HL-60/S4 (cell line): Measurements from ENCODE around the gene ANK3.

Experiments used
- in situ Hi-C: fragments of 300-500 bp; cut with MboI; formaldehyde crosslinking; loops from 2 replicates; pipeline ENCODE4 v1.14.3; 2022; ENCODE audit warnings: low sequenced_read_pairs

The ANK3 gene

GRCh38 chr10:60286559-60286958 lies 103.1 kb downstream of the ANK3 start:
- in situ Hi-C loops = no loop called here

- in situ Hi-C loops = no loop called here
Measured at GRCh38 chr10:60283397-60283796, 106.3 kb downstream of the ANK3 start.

- in situ Hi-C loops = no loop called here
Measured at GRCh38 chr10:60282771-60283353, 106.8 kb downstream of the ANK3 start.

- in situ Hi-C loops = no loop called here
Measured at GRCh38 chr10:60281792-60282353, 107.8 kb downstream of the ANK3 start.

GRCh38 chr10:60281331-60281730 lies 108.3 kb downstream of the ANK3 start:
- in situ Hi-C loops = no loop called here

- in situ Hi-C loops = no loop called here
Measured at GRCh38 chr10:60280475-60280874, 109.2 kb downstream of the ANK3 start.

- in situ Hi-C loops = no loop called here
Measured at GRCh38 chr10:60277656-60278055, 112.0 kb downstream of the ANK3 start.

GRCh38 chr10:60276232-60276631 lies 113.4 kb downstream of the ANK3 start:
- in situ Hi-C loops = no loop called here

GRCh38 chr10:60271319-60272040 lies 118.2 kb downstream of the ANK3 start:
- in situ Hi-C loops = no loop called here

- in situ Hi-C loops = no loop called here
Measured at GRCh38 chr10:60270426-60270825, 119.2 kb downstream of the ANK3 start.

- in situ Hi-C loops = no loop called here
Measured at GRCh38 chr10:60267802-60268201, 121.9 kb downstream of the ANK3 start.

- in situ Hi-C loops = no loop called here
Measured at GRCh38 chr10:60266513-60266912, 123.2 kb downstream of the ANK3 start.

GRCh38 chr10:60262647-60263126 lies 127.0 kb downstream of the ANK3 start:
- in situ Hi-C loops = no loop called here

- in situ Hi-C loops = no loop called here
Measured at GRCh38 chr10:60260321-60260720, 129.4 kb downstream of the ANK3 start.

GRCh38 chr10:60258429-60258797 lies 131.3 kb downstream of the ANK3 start:
- in situ Hi-C loops = no loop called here

- in situ Hi-C loops = no loop called here
Measured at GRCh38 chr10:60257767-60258428, 131.8 kb downstream of the ANK3 start.

- in situ Hi-C loops = no loop called here
Measured at GRCh38 chr10:60254776-60255175, 134.9 kb downstream of the ANK3 start.

GRCh38 chr10:60253484-60253883 lies 136.2 kb downstream of the ANK3 start:
- in situ Hi-C loops = no loop called here

GRCh38 chr10:60252688-60253087 lies 137.0 kb downstream of the ANK3 start:
- in situ Hi-C loops = no loop called here

- in situ Hi-C loops = no loop called here
Measured at GRCh38 chr10:60246382-60246781, 143.3 kb downstream of the ANK3 start.

- in situ Hi-C loops = no loop called here
Measured at GRCh38 chr10:60239228-60239627, 150.4 kb downstream of the ANK3 start.

- in situ Hi-C loops = no loop called here
Measured at GRCh38 chr10:60238759-60239100, 150.9 kb downstream of the ANK3 start.
